ENCODE measurements around the gene CASKIN1.
A peak's percentile ranks its signal among the peaks of the same experiment; 100 is the strongest.
"Not testable (repeated sequence)": the region's sequence is repeated elsewhere in the genome, so short reads cannot be mapped to it uniquely, and the experiment has no call there.

The CASKIN1 gene, protein sequence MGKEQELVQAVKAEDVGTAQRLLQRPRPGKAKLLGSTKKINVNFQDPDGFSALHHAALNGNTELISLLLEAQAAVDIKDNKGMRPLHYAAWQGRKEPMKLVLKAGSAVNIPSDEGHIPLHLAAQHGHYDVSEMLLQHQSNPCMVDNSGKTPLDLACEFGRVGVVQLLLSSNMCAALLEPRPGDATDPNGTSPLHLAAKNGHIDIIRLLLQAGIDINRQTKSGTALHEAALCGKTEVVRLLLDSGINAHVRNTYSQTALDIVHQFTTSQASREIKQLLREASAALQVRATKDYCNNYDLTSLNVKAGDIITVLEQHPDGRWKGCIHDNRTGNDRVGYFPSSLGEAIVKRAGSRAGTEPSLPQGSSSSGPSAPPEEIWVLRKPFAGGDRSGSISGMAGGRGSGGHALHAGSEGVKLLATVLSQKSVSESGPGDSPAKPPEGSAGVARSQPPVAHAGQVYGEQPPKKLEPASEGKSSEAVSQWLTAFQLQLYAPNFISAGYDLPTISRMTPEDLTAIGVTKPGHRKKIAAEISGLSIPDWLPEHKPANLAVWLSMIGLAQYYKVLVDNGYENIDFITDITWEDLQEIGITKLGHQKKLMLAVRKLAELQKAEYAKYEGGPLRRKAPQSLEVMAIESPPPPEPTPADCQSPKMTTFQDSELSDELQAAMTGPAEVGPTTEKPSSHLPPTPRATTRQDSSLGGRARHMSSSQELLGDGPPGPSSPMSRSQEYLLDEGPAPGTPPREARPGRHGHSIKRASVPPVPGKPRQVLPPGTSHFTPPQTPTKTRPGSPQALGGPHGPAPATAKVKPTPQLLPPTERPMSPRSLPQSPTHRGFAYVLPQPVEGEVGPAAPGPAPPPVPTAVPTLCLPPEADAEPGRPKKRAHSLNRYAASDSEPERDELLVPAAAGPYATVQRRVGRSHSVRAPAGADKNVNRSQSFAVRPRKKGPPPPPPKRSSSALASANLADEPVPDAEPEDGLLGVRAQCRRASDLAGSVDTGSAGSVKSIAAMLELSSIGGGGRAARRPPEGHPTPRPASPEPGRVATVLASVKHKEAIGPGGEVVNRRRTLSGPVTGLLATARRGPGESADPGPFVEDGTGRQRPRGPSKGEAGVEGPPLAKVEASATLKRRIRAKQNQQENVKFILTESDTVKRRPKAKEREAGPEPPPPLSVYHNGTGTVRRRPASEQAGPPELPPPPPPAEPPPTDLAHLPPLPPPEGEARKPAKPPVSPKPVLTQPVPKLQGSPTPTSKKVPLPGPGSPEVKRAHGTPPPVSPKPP (N-terminal part only)

DNA sequence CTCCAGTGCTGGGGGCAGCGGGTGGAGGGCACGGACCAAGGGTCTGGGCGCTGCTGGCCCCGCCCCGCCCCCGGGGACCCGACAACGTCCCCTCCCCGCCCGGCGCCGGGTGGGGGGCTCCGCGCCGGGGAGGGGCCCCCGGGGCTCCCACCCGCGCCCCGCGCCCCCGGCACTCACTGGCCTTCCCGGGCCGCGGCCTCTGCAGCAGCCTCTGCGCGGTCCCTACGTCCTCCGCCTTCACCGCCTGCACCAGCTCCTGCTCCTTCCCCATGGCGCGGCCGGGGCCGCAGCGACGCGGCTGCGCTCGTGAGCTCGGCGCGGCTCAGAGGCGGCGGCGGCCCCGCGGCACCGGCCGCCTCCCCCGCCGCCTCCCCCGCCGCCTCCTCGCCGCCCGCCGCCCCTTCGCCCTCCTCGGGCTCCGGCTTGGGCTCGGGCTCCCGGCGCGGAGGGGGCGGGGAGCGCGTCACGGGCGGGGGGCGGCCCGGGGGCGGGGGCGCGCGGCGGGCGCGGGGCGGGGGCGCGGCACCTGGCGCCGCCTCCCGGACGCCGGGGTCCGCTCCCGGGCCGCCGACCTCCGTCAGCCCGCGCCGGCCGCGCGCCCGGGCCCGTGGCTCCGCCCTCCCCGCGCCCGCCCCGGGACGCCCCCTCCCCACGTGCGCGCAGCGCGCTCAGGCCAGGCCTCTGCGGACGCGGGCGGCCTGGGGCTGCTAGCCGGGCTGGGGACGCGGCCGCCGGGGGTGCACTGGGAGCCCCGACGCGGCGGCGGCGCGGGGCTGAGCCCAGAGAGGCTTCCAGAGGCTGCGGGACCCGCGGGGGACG is at the start of gene CASKIN1:
Gene CASKIN1 (minus strand): TSS at position 444 of the 819 bp plus-strand sequence. CDS start 173 bp downstream, at position 271.
- TF ChIP-seq EZH2 (IDR thresholded peaks at IDR 0.05) (no peak), FOXP2 (optimal IDR thresholded peaks at IDR 0.05; ENCODE audit: control extremely low read depth, extremely low read length, insufficient read depth) (no peak), POLR2AphosphoS5 (IDR thresholded peaks at IDR 0.05; ENCODE audit: borderline replicate concordance, low read depth, low read length) (no peak)
- H3K36me3 ChIP-seq (ENCODE audit: insufficient read depth, low read length): no peaks in the 10 kb centered on the region
- H3K9me3 ChIP-seq (ENCODE audit: low read depth, low read length): no peaks in the 10 kb centered on the region
- no peak within 1 kb of the TSS for H3K27ac ChIP-seq
- DNase-seq (ENCODE audit: low read depth, low spot score): no peak
- H3K4me3 ChIP-seq: peak within 1 kb of the TSS; percentile 64
- no peak within 1 kb of the TSS for H3K9ac ChIP-seq (ENCODE audit: insufficient read length)

DNA sequence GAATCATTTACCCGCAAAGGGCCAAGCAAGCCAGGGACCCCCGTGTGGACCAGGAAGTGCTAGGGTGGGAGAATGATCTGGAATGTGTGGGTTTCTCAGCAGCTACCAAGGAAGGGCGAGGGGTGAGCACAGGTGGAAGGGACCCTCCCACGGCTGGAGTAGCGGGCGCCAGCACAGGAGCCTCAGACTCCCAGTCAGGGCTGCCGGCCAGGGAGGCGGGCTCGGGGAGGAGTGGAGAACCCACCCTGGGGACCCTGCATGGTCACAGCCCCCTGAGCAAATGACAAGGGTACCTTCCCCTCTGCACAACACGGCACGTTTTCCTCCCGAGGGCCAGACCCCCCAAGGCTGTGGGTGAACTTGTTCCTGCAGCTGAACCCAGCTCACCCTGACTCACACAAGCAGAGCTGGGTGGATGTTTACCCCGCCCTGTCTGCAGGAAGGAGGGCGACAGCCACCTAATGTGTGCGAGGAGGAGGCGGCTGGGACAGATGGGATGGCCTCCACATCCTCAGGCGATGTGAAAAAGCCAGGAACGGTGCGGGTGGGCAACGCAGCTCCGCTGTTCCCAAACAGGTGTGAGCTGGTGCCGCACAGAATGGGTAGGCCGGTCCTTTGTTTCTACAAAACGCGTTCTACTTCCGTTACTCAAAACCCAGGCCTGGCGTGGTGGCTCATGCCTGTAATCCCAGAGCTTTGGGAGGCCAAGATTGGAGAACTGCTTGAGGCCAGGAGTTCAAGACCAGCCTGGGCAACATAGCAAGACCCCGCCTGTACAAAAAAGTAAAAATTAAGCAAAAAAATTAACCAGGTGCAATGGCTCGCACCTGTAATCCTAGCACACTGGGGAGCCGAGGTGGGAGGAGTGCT is 48.8 kb upstream of the CASKIN1 start:
- DNase-seq (ENCODE audit: low read depth, low spot score): no peak
- Histone ChIP-seq H3K9ac (ENCODE audit: insufficient read length) (no peak overlapping the region), H3K9me3 (ENCODE audit: low read depth, low read length) (no peaks in the 10 kb centered on the region), H3K36me3 (ENCODE audit: insufficient read depth, low read length) (peaks cover 51% of the 10 kb centered on the region), H3K4me3 (no peak overlapping the region), H3K27ac (no peak overlapping the region)
- TF ChIP-seq EZH2 (IDR thresholded peaks at IDR 0.05) (no peak), POLR2AphosphoS5 (IDR thresholded peaks at IDR 0.05; ENCODE audit: borderline replicate concordance, low read depth, low read length) (no peak), FOXP2 (optimal IDR thresholded peaks at IDR 0.05; ENCODE audit: control extremely low read depth, extremely low read length, insufficient read depth) (no peak)

DNA sequence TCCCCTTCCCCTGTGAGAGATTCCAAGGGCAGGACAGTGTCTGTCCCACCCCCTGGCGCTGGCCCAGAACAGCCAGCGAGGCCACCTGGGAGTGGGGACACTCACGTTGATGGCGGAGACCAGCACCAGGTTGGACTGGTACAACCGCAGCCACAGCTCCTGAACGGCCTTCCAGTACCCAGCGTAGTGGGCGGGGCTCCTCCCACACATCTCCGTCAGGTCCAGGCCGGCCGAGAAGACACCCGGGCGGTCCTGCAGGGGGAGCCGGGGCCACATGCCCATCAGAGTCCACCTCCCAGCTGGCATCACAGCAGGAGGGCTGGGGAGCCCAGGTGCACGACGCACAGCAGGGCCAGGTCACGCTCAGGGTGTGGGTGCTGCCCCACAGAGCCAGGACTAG is 47.9 kb upstream of the CASKIN1 start:
- no peak for DNase-seq (ENCODE audit: low read depth, low spot score)
- Histone ChIP-seq H3K9ac (ENCODE audit: insufficient read length) (no peak overlapping the region), H3K9me3 (ENCODE audit: low read depth, low read length) (no peaks in the 10 kb centered on the region), H3K4me3 (no peak overlapping the region), H3K36me3 (ENCODE audit: insufficient read depth, low read length) (peaks cover 49% of the 10 kb centered on the region), H3K27ac (no peak overlapping the region)
- TF ChIP-seq FOXP2 (optimal IDR thresholded peaks at IDR 0.05; ENCODE audit: control extremely low read depth, extremely low read length, insufficient read depth) (no peak), POLR2AphosphoS5 (IDR thresholded peaks at IDR 0.05; ENCODE audit: borderline replicate concordance, low read depth, low read length) (no peak), EZH2 (IDR thresholded peaks at IDR 0.05) (no peak)

DNA sequence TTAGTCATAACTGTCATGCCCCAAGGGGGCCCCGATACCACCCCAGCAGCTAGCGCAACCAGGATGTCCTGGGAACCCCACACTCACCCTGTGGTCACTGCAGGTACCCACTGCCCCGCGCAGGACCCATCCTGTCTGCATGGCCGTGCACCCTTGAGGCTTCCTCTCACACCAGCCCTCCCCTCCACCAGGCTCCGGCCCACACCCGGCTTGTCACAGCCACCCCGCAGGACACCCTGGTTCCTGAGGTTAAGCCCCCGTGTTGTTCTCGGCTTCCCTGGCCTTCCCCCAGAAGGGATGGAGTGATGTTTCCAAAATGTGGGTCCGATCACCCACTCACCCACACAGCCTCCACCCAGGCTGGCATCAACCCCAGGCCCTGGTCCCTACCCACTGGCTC is 47.4 kb upstream of the CASKIN1 start:
- no peak for TF ChIP-seq POLR2AphosphoS5 (IDR thresholded peaks at IDR 0.05; ENCODE audit: borderline replicate concordance, low read depth, low read length)
- Histone ChIP-seq H3K4me3 (no peak overlapping the region), H3K27ac (no peak overlapping the region), H3K36me3 (ENCODE audit: insufficient read depth, low read length) (peaks cover 46% of the 10 kb centered on the region; the same call in 1 of the 2 replicates), H3K9me3 (ENCODE audit: low read depth, low read length) (no peaks in the 10 kb centered on the region), H3K9ac (ENCODE audit: insufficient read length) (no peak overlapping the region)
- DNase-seq (ENCODE audit: low read depth, low spot score): no peak

DNA sequence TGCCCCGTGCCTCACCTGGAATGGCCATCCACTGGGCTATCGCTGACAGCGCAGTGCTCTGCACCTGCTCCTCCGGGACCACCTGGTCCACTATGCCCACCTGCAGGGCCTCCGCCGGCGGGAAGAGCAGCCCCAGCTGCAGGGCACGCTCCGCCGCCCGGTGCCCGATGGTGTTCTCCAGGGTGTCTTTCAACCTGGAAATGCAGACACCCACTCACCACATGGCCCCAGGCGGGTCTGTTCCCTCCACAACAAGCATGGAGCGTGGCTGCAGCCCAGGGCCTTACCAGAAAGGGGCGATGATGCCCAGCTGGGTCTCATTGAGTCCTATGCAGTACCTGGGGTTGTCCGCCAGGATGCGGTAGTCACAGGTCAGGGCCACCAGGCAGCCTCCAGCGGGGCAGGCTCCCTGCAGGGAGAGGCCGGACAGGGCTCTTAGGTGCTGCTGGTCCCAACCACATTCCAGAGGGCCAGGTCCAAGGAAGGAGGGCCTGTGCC is 46.7 kb upstream of the CASKIN1 start:
- no peaks in the 10 kb centered on the region for H3K9me3 ChIP-seq (ENCODE audit: low read depth, low read length)
- H3K27ac ChIP-seq: no peak overlapping the region
- peaks cover 42% of the 10 kb centered on the region; the same call in 1 of the 2 replicates for H3K36me3 ChIP-seq (ENCODE audit: insufficient read depth, low read length)
- no peak overlapping the region for H3K4me3 ChIP-seq
- no peak overlapping the region for H3K9ac ChIP-seq (ENCODE audit: insufficient read length)
- no peak for DNase-seq (ENCODE audit: low read depth, low spot score)
- no peak for TF ChIP-seq EZH2 (IDR thresholded peaks at IDR 0.05)
- TF ChIP-seq FOXP2 (optimal IDR thresholded peaks at IDR 0.05; ENCODE audit: control extremely low read depth, extremely low read length, insufficient read depth): no peak
- no peak for TF ChIP-seq POLR2AphosphoS5 (IDR thresholded peaks at IDR 0.05; ENCODE audit: borderline replicate concordance, low read depth, low read length)

DNA sequence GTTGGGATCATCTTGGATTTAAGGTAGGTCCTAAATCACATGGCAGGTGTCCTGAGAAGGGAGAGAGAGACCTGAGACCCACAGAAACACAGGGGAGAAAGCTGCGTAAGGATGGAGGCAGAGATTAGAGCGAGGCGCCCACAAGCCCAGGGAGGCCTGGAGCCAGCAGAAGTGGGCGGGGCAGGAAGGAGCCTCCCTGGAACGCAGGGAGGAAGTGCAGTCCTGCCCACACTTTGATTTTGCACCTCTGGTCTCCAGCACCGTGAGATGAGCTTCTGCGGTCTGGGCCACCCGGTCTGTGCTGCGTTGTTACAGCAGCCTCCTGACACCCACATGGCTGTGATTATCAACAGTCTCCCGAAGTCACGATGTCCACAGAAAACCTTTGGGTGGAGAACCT is 46.2 kb upstream of the CASKIN1 start:
- no peak overlapping the region for H3K4me3 ChIP-seq
- TF ChIP-seq FOXP2 (optimal IDR thresholded peaks at IDR 0.05; ENCODE audit: control extremely low read depth, extremely low read length, insufficient read depth) (no peak), EZH2 (IDR thresholded peaks at IDR 0.05) (no peak), POLR2AphosphoS5 (IDR thresholded peaks at IDR 0.05; ENCODE audit: borderline replicate concordance, low read depth, low read length) (no peak)
- H3K9me3 ChIP-seq (ENCODE audit: low read depth, low read length): no peaks in the 10 kb centered on the region
- H3K27ac ChIP-seq: no peak overlapping the region
- H3K36me3 ChIP-seq (ENCODE audit: insufficient read depth, low read length): peaks cover 42% of the 10 kb centered on the region; the same call in 1 of the 2 replicates
- DNase-seq (ENCODE audit: low read depth, low spot score): no peak
- H3K9ac ChIP-seq (ENCODE audit: insufficient read length): no peak overlapping the region

DNA sequence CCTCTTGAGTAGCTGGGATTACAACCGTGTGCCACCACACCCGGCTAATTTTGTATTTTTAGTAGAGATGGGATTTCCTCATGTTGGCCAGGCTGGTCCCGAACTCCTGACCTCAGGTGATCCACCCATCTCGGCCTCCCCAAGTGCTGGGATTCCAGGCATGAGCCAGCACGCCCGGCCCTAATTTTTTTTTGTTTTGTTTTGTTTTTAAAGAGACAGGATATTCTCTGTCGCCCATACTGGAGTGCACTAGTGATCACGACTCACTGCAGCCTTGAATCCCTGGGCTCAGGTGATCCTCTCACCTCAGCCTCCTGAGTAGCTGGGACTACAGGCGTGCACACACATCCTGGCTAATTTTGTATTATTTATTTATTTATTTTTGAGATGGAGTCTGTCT is 43.9 kb upstream of the CASKIN1 start:
- H3K4me3 ChIP-seq; H3K9ac ChIP-seq (ENCODE audit: insufficient read length); H3K27ac ChIP-seq; H3K9me3 ChIP-seq (ENCODE audit: low read depth, low read length); DNase-seq (ENCODE audit: low read depth, low spot score): not testable (repeated sequence)
- peaks cover 26% of the 10 kb centered on the region; the same call in 1 of the 2 replicates for H3K36me3 ChIP-seq (ENCODE audit: insufficient read depth, low read length)
